Activated T-helper 2 cell treated with anti-CD3 and anti-CD28 coated beads, Interferon-gamma antibody, Interleukin-2, Interleukin-4, amounts not matched to agents 10 μg/mL and 5 μg/mL and 100 μg/mL, durations not matched to agents 14 hours and 24 hours and 36 hours (primary cell): ENCODE measurements around the gene ZMYM5. TPM values are rescaled to one million over a fixed set of nuclear protein-coding genes. Genes with fewer than 3 reads are reported as not detected.

Experiments
- total RNA-seq: library from RNA; stranded (reverse); gene quantifications from 2 replicates; pipeline ENCODE4 v1.2.3, GENCODE V29; 2022

ZMYM5 gene
- total RNA-seq, 1 donor from 2014 or later = 13.7 TPM

Other genes with a start within 250 kb of the ZMYM5 start
- 43.5 and 46.4 TPM in 2 replicates for gene MPHOSPH8, start 230.0 kb downstream of the ZMYM5 start, total RNA-seq
- gene PSPC1, start 80.7 kb downstream of the ZMYM5 start, total RNA-seq = 68.8 and 69.0 TPM in 2 replicates
- gene ZMYM2, start 95.1 kb upstream of the ZMYM5 start, total RNA-seq = 73.2 and 74.6 TPM in 2 replicates